ENCODE measurements around the gene METTL2B. TPM values are rescaled to one million over a fixed set of nuclear protein-coding genes. Genes with fewer than 3 reads are reported as not detected.

Gene METTL2B
- total and polyA plus RNA-seq, 7 donors = 11.8 to 29.2 (median 22.8) TPM

GRCh38 chr7:128442356-128442755 is 34.2 kb upstream of the METTL2B start:
- DNase-seq (no peak), ATAC-seq (no peak)
- TF ChIP-seq CTCF (IDR thresholded peaks at IDR 0.05) = no peak
- intact Hi-C loops (cut with DNase I) = no loop called here
- no peaks in the 10 kb centered on the region for H3K4me1 ChIP-seq
- WGBS, 3 donors = 92 to 98% (median 97%) methylated on average over 3 of the region's 3 CpGs
- no peak overlapping the region for H3K27ac ChIP-seq
- H3K27me3 ChIP-seq (ENCODE audit: insufficient read depth in 3 of 3, low read length in 2 of 3) = no peaks in the 10 kb centered on the region
- no peak overlapping the region for H3K4me3 ChIP-seq
- no peaks in the 10 kb centered on the region for H3K9me3 ChIP-seq
- no peaks in the 10 kb centered on the region for H3K36me3 ChIP-seq (ENCODE audit: insufficient read depth in 1 of 2, low read depth in 1 of 2)

GRCh38 chr7:128443831-128444600 is 32.5 kb upstream of the METTL2B start:
- DNase-seq (no peak), ATAC-seq (no peak)
- Histone ChIP-seq H3K4me1 (no peaks in the 10 kb centered on the region), H3K9me3 (no peaks in the 10 kb centered on the region), H3K36me3 (ENCODE audit: insufficient read depth in 1 of 2, low read depth in 1 of 2) (no peaks in the 10 kb centered on the region), H3K27ac (no peak overlapping the region), H3K27me3 (ENCODE audit: insufficient read depth in 3 of 3, low read length in 2 of 3) (no peaks in the 10 kb centered on the region), H3K4me3 (no peak overlapping the region)
- 70 to 80% (median 72%) methylated on average over 7 of the region's 7 CpGs for WGBS, 3 donors
- TF ChIP-seq CTCF (IDR thresholded peaks at IDR 0.05) = no peak
- intact Hi-C loops (cut with DNase I) = no loop called here

GRCh38 chr7:128446306-128446705 is 30.2 kb upstream of the METTL2B start:
- H3K4me1 ChIP-seq = no peaks in the 10 kb centered on the region
- WGBS, 3 donors = 14 to 33% (median 29%) methylated on average over 5 of the region's 5 CpGs
- H3K36me3 ChIP-seq (ENCODE audit: insufficient read depth in 1 of 2, low read depth in 1 of 2) = no peaks in the 10 kb centered on the region
- H3K27me3 ChIP-seq (ENCODE audit: insufficient read depth in 3 of 3, low read length in 2 of 3) = no peaks in the 10 kb centered on the region
- no peak overlapping the region for H3K4me3 ChIP-seq
- intact Hi-C loops (cut with DNase I) = no loop called here
- no peak overlapping the region for H3K27ac ChIP-seq
- no peak for DNase-seq
- no peak for TF ChIP-seq CTCF (IDR thresholded peaks at IDR 0.05)
- no peak for ATAC-seq
- H3K9me3 ChIP-seq = no peaks in the 10 kb centered on the region

- no peaks in the 10 kb centered on the region for H3K27me3 ChIP-seq (ENCODE audit: insufficient read depth in 3 of 3, low read length in 2 of 3)
- H3K27ac ChIP-seq = no peak overlapping the region
- H3K4me1 ChIP-seq = no peaks in the 10 kb centered on the region
- no peak for DNase-seq
- no peaks in the 10 kb centered on the region for H3K36me3 ChIP-seq (ENCODE audit: insufficient read depth in 1 of 2, low read depth in 1 of 2)
- no peaks in the 10 kb centered on the region for H3K9me3 ChIP-seq
- no peak for TF ChIP-seq CTCF (IDR thresholded peaks at IDR 0.05)
- 73 to 98% (median 74%) methylated on average over 3 to 4 of the region's 4 CpGs for WGBS, 3 donors
- ATAC-seq = no peak
- no peak overlapping the region for H3K4me3 ChIP-seq
- intact Hi-C loops (cut with DNase I) = no loop called here
Measured at GRCh38 chr7:128447941-128448564, 28.5 kb upstream of the METTL2B start.
